Measurements from ENCODE around the gene YWHAB. TPM values are rescaled to one million over a fixed set of nuclear protein-coding genes. Genes with fewer than 3 reads are reported as not detected.
A peak's percentile ranks its signal among the peaks of the same experiment; 100 is the strongest.

Gene YWHAB
- total RNA-seq, 1 experiment from 2014 or later: 77.9 TPM

GRCh38 chr20:44911264-44911921, 25.9 kb downstream of the YWHAB start:
- DNase-seq (ENCODE audit: low spot score): peak; percentile 98

- no peak for DNase-seq (ENCODE audit: low spot score)
Measured at GRCh38 chr20:44912189-44912588, 26.7 kb downstream of the YWHAB start.

GRCh38 chr20:44914924-44915323, 29.4 kb downstream of the YWHAB start:
- no peak for DNase-seq (ENCODE audit: low spot score)

GRCh38 chr20:44916586-44916985, 31.1 kb downstream of the YWHAB start:
- DNase-seq (ENCODE audit: low spot score): no peak

- no peak for DNase-seq (ENCODE audit: low spot score)
Measured at GRCh38 chr20:44917399-44917798, 31.9 kb downstream of the YWHAB start.

- DNase-seq (ENCODE audit: low spot score): no peak
Measured at GRCh38 chr20:44918342-44918741, 32.8 kb downstream of the YWHAB start.

GRCh38 chr20:44918761-44919160, 33.3 kb downstream of the YWHAB start:
- DNase-seq (ENCODE audit: low spot score): no peak

GRCh38 chr20:44921447-44921846, 35.9 kb downstream of the YWHAB start:
- DNase-seq (ENCODE audit: low spot score): no peak

GRCh38 chr20:44924541-44924940, 39.0 kb downstream of the YWHAB start:
- no peak for DNase-seq (ENCODE audit: low spot score)

GRCh38 chr20:44928595-44928994, 43.1 kb downstream of the YWHAB start:
- no peak for DNase-seq (ENCODE audit: low spot score)

- no peak for DNase-seq (ENCODE audit: low spot score)
Measured at GRCh38 chr20:44930517-44931168, 45.1 kb downstream of the YWHAB start.

GRCh38 chr20:44931911-44932310, 46.4 kb downstream of the YWHAB start:
- no peak for DNase-seq (ENCODE audit: low spot score)

- DNase-seq (ENCODE audit: low spot score): no peak
Measured at GRCh38 chr20:44932916-44933315, 47.4 kb downstream of the YWHAB start.

GRCh38 chr20:44936510-44936909, 51.0 kb downstream of the YWHAB start:
- DNase-seq (ENCODE audit: low spot score): no peak

GRCh38 chr20:44938637-44939036, 53.1 kb downstream of the YWHAB start:
- no peak for DNase-seq (ENCODE audit: low spot score)

GRCh38 chr20:44941120-44941691, 55.7 kb downstream of the YWHAB start:
- DNase-seq (ENCODE audit: low spot score): no peak

- peak; percentile 21 for DNase-seq (ENCODE audit: low spot score)
Measured at GRCh38 chr20:44942264-44942973, 56.9 kb downstream of the YWHAB start.

GRCh38 chr20:44943828-44944227, 58.3 kb downstream of the YWHAB start:
- DNase-seq (ENCODE audit: low spot score): no peak

GRCh38 chr20:44945261-44945660, 59.8 kb downstream of the YWHAB start:
- no peak for DNase-seq (ENCODE audit: low spot score)

GRCh38 chr20:44946271-44946852, 60.9 kb downstream of the YWHAB start:
- no peak for DNase-seq (ENCODE audit: low spot score)

GRCh38 chr20:44948107-44948506, 62.6 kb downstream of the YWHAB start:
- DNase-seq (ENCODE audit: low spot score): no peak

- no peak for DNase-seq (ENCODE audit: low spot score)
Measured at GRCh38 chr20:44948513-44948912, 63.0 kb downstream of the YWHAB start.

All from HT-29 (cell line).